K562 (cell line): ENCODE results near the gene PRR7. TPM values are rescaled to one million over a fixed set of nuclear protein-coding genes. Genes with fewer than 3 reads are reported as not detected.

Experiments
- ERF ChIP-seq: fragments of 450-650 bp; formaldehyde crosslinking; IDR thresholded peaks from 2 replicates; pipeline ENCODE4 v1.4.0; 2020; ENCODE audit warnings: mild to moderate bottlenecking, mixed read lengths
- KAT7 ChIP-seq: sonication (generic); formaldehyde crosslinking; IDR thresholded peaks from 2 replicates; pipeline ENCODE4 v1.8.0; 2022; ENCODE audit warnings: missing genetic modification reagents, mild to moderate bottlenecking, borderline replicate concordance
- MTF1 ChIP-seq: fragments of 250-450 bp; sonication (Bioruptor Pico); IDR thresholded peaks from 2 replicates; pipeline ENCODE4 v1.9.0; 2021; ENCODE audit warnings: moderate library complexity, mild to moderate bottlenecking, inconsistent platforms, borderline replicate concordance
- MYNN ChIP-seq, 2 experiments: sonication (generic); formaldehyde crosslinking in 1 of 2; IDR thresholded peaks; 2 replicates each; pipeline versions ENCODE4 v1.5.0 to v1.6.1; 2016 to 2020; ENCODE audit warnings: antibody characterized with exemption in 1 of 2, missing genetic modification reagents in 1 of 2
- NFRKB ChIP-seq: fragments of 450-650 bp; IDR thresholded peaks from 2 replicates; pipeline ENCODE4 v1.6.1; 2016; ENCODE audit warnings: low read depth
- NKRF ChIP-seq: fragments of 450-650 bp; IDR thresholded peaks from 2 replicates; pipeline ENCODE4 v1.6.1; 2016; ENCODE audit warnings: borderline replicate concordance
- NR2C1 ChIP-seq, 2 experiments: fragments of 450-650 bp; IDR thresholded peaks; 2 replicates each; pipeline ENCODE4 v1.6.1; 2017; ENCODE audit warnings: mild to moderate bottlenecking in 2 of 2, antibody characterized with exemption in 1 of 2, inconsistent platforms in 1 of 2, missing compliant biosample characterization in 1 of 2, missing genetic modification characterization in 1 of 2
- PHF20 ChIP-seq: fragments of 450-650 bp; IDR thresholded peaks from 2 replicates; pipeline ENCODE4 v1.6.1; 2018; ENCODE audit not compliant: partially characterized antibody
- TBP ChIP-seq: optimal IDR thresholded peaks from 2 replicates; pipeline ENCODE3; 2011; ENCODE audit warnings: low read depth, low read length, improper control_type of control experiment
- ZBTB17 ChIP-seq: fragments of 450-650 bp; formaldehyde crosslinking; IDR thresholded peaks from 2 replicates; pipeline ENCODE4 v1.4.0; 2020; ENCODE audit warnings: mild to moderate bottlenecking
- ZKSCAN8 ChIP-seq: fragments of 200-800 bp; sonication (Bioruptor generic); IDR thresholded peaks from 2 replicates; pipeline ENCODE4 v1.6.1; 2016; ENCODE audit warnings: missing genetic modification characterization, missing compliant biosample characterization
- ZNF24 ChIP-seq: fragments of 450-650 bp; IDR thresholded peaks from 2 replicates; pipeline ENCODE4 v1.6.1; 2016
- ZNF263 ChIP-seq: sonication (generic); formaldehyde crosslinking; IDR thresholded peaks from 2 replicates; pipeline ENCODE4 v1.8.0; 2022; ENCODE audit warnings: mild to moderate bottlenecking, missing genetic modification reagents, borderline replicate concordance
- ZNF512 ChIP-seq: IDR thresholded peaks from 2 replicates; pipeline ENCODE4 v1.6.1; 2016; ENCODE audit warnings: missing genetic modification characterization, missing compliant biosample characterization
- ZNF75A ChIP-seq: fragments of 450-650 bp; formaldehyde crosslinking; IDR thresholded peaks from 2 replicates; pipeline ENCODE4 v1.4.0; 2020; ENCODE audit warnings: mild to moderate bottlenecking
- polyA plus RNA-seq, 8 experiments: library from polyadenylated mRNA; depleted of rRNA in 4 of 8; stranded (reverse) in 5 of 8; unstranded in 3 of 8; fragments of >200 nt; fragmentation: Nextera tagmentation in 2 of 8; fragmentation: Illumina TruSeq in 1 of 8; extraction: Ambion mirVana in 2 of 8; extraction: Trizol in 1 of 8; gene quantifications; 2 replicates each; pipeline versions ENCODE4 v1.2.1 to v1.2.3, GENCODE V29; 2011 to 2014; ENCODE audit warnings: inconsistent platforms in 1 of 8, missing spikeins in 1 of 8
- total RNA-seq, 7 experiments: library from RNA; depleted of rRNA in 6 of 7; stranded (reverse); fragments of >200 nt in 6 of 7; fragmentation: Illumina TruSeq in 2 of 7; extraction: Trizol in 2 of 7; gene quantifications; 2 replicates each; pipeline versions ENCODE4 v1.2.1 to v1.2.3, GENCODE V29; 2011 to 2021; ENCODE audit warnings: low replicate concordance in 1 of 7

PRR7 gene
- total and polyA plus RNA-seq, 9 of the 15 experiments (the other 6 are each of a cell fraction or from before 2014, with no cell fraction given): 0.80 to 11.3 (median 10.4) TPM; not detected in 4

- TF ChIP-seq KAT7 (CRISPR knock-in tag) (peak; percentile 77; the same call in 1 of the 2 replicates), ZNF263 (CRISPR knock-in tag) (peak; percentile 60), ZNF75A (CRISPR knock-in tag) (no peak), PHF20 (peak; percentile 22), ZBTB17 (CRISPR knock-in tag) (no peak), MTF1 (CRISPR knock-in tag) (no peak), NKRF (0 out of 2 replicates have a peak, but pooled peaks have one; percentile 28), ERF (CRISPR knock-in tag) (no peak), MYNN (IDR thresholded peaks at IDR 0.05) (0 out of 2 replicates have a peak, but pooled peaks have one; percentile 28), MYNN (CRISPR knock-in tag; IDR thresholded peaks at IDR 0.05) (no peak), NR2C1 (IDR thresholded peaks at IDR 0.05) (no peak), NR2C1 (tag; IDR thresholded peaks at IDR 0.05) (no peak), ZNF24 (no peak), TBP (peak; percentile 11), ZNF512 (no peak), NFRKB (no peak), ZKSCAN8 (no peak)
Measured at GRCh38 chr5:177455661-177456590, 9.3 kb downstream of the PRR7 start (continued).
